Subcutaneous adipose tissue (tissue), 4 donors: ENCODE measurements around the gene METTL16. TPM values are rescaled to one million over a fixed set of nuclear protein-coding genes. Genes with fewer than 3 reads are reported as not detected.

Source experiments
- CTCF ChIP-seq: fragments of 450-650 bp; IDR thresholded peaks from one replicate; pipeline ENCODE4 v1.5.1; 2016; ENCODE audit warnings: low read depth, mild to moderate bottlenecking, control low read depth, antibody characterized with exemption, moderate library complexity
- total RNA-seq, 4 donors: library from RNA; depleted of rRNA; stranded (reverse); fragments of >200 nt; gene quantifications; one replicate each; pipeline ENCODE4 v1.1.0, GENCODE V29; 2016

The METTL16 gene
- total RNA-seq, 4 donors from 2014 or later, result 12.6 to 80.5 (median 25.3) TPM

- no peak for TF ChIP-seq CTCF
Observed at GRCh38 chr17:2542456-2542855, 30.8 kb upstream of the METTL16 start.

DNA sequence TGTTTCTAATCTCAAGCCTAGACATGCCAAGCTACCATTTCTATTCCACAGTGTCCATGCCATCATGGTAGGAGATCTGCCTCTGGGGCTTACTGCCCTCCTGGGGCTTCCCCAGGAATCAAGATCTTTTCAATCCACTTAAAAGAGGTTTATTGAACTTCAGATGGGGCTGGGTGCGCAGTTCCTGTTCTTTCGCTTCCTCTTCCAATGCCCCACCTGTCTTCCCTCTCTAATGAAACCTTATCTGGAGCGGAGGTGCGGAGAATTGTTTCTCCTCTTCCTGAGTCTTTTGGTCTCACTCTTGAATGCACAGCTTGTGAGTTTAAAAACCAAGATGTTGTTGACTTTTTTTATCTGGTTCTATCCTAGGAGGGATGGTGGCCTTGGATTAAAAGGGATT lies 30.4 kb upstream of the METTL16 start:
- no peak for TF ChIP-seq CTCF

DNA sequence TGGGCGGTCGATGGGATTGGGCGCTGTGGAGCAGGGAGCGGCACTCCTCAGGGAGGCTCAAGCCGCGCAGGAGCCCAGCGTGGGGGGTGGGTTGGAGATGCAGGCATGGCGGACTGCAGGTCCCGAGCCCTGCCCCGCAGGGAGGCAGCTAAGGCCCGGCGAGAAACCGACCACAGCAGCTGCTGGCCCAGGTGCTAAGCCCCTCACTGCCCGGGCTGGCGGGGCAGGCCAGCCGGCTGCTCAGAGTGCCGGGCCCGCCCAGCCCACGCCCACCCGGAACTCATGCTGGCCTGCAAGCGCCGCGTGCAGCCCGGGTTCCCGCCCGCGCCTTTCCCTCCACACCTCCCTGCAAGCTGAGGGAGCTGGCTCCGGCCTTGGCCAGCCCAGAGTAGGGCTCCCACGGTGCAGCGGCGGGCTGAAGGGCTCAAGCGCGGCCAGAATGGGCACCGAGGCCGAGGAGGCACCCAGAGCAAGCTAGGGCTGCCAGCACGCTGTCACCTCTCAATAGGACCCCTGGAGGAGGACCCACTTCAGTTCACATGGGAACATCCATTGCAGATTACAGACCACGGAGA lies 20.5 kb upstream of the METTL16 start:
- TF ChIP-seq CTCF, result no peak

- no peak for TF ChIP-seq CTCF
Observed at GRCh38 chr17:2521257-2521656, 9.6 kb upstream of the METTL16 start.

GRCh38 chr17:2517539-2517938 lies 5.9 kb upstream of the METTL16 start:
- no peak for TF ChIP-seq CTCF

- TF ChIP-seq CTCF, result no peak
Observed at GRCh38 chr17:2511138-2511461, 588 bp downstream of the METTL16 start.

- no peak for TF ChIP-seq CTCF
Observed at GRCh38 chr17:2510559-2510958, 1.1 kb downstream of the METTL16 start.
